Upper lobe of left lung (tissue), 4 donors: ENCODE data around the gene ZNF23.

Source experiments
- EP300 ChIP-seq, 4 donors: sonication (generic); formaldehyde crosslinking; IDR thresholded peaks; one replicate each; pipeline ENCODE4 v1.5.1; 2017; ENCODE audit warnings: antibody characterized with exemption in 4 of 4, control low read depth in 2 of 4
- POLR2A ChIP-seq, 4 donors: fragments of 450-650 bp; IDR thresholded peaks; one replicate each; pipeline ENCODE4 v1.5.1; 2016 to 2017; ENCODE audit warnings: antibody characterized with exemption in 4 of 4, mild to moderate bottlenecking in 2 of 4
- TF ChIP-seq, protein P1 (sequence below), 6 experiments: fragments of 450-650 bp in 4 of 6; fragments of 200-600 bp in 2 of 6; sonication (generic) in 2 of 6; IDR thresholded peaks; one replicate each; pipeline ENCODE4 v1.5.1; 2016 to 2019; ENCODE audit warnings: antibody characterized with exemption in 6 of 6

DNA sequence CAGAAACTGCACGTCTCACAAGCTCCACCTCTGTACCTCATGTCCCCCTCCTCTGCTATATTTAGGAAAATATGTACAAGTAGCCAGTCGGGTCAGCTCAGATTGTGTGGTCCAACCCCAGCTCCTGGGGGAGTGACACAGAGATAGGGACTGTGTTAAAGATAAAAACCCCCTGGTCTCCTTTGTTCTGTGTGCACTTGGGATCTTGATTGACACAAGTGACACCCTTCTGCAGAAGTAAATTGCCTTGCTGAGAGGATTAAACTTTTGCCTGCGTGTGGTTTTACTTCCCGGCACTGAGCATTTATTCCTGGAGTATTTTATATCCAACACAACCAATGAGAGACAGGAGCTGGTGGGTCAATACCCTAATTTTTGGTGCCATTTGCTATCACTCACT, 57.7 kb downstream of the ZNF23 start:
- no peak for TF ChIP-seq EP300 (IDR thresholded peaks at IDR 0.05)
- TF ChIP-seq POLR2A (IDR thresholded peaks at IDR 0.05), result no peak
- TF ChIP-seq, protein P1, sequence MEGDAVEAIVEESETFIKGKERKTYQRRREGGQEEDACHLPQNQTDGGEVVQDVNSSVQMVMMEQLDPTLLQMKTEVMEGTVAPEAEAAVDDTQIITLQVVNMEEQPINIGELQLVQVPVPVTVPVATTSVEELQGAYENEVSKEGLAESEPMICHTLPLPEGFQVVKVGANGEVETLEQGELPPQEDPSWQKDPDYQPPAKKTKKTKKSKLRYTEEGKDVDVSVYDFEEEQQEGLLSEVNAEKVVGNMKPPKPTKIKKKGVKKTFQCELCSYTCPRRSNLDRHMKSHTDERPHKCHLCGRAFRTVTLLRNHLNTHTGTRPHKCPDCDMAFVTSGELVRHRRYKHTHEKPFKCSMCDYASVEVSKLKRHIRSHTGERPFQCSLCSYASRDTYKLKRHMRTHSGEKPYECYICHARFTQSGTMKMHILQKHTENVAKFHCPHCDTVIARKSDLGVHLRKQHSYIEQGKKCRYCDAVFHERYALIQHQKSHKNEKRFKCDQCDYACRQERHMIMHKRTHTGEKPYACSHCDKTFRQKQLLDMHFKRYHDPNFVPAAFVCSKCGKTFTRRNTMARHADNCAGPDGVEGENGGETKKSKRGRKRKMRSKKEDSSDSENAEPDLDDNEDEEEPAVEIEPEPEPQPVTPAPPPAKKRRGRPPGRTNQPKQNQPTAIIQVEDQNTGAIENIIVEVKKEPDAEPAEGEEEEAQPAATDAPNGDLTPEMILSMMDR (IDR thresholded peaks at IDR 0.05), result no peak
